ENCODE measurements around the gene DNAJB14. TPM values are rescaled to one million over a fixed set of nuclear protein-coding genes. Genes with fewer than 3 reads are reported as not detected.

DNAJB14 gene
- total and polyA plus RNA-seq, 2 of the 13 experiments (the other 11 are each of a cell fraction or from before 2014, with no cell fraction given) = 9.1 to 38.1 TPM

DNA sequence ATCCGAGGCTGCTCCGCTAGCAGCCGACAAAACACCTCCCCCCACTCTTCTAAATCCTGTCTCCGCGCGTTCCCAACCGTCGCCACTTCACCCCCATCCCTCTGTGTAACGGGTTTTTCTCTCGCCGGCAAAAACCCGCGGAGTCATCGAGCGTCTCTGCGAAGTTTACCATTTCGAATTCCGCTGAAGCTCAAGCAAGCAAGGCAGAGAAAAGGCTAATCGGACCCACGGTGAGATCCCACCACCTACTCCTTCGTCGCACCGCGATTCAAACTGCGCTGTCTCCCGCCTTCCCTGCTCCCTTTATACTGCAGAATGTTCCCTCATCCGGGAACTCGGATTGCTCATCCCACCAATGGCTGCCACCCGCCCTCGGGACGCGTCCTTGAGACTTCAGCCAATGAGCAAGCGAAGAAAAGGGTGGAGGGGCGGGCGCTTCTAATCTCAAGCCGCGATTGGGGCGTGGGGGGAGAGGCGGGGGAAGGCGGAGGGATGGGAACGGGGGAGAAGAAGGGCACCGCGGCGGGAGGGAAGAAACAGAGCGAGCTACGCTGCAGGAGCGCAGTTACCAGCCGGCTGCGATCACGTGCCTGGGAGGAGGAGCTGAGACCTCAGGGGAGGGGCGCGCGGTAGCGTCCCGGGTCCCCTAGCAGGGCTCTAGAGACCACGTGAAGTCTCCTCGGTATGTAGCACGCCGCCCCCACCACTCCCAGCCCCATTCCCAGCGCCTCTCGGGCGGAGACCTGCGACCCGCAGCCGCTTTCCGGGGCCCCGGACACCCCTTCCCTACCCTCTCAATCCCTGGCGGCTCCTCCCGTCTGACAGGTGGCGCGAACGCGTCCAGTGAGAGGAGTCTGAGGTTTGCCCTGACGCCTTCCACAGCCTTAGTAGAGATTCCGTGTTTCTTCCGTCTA lies 3.8 kb upstream of the DNAJB14 start, which contains the start of gene H2AZ1 (continued):
- TF ChIP-seq, protein P1, sequence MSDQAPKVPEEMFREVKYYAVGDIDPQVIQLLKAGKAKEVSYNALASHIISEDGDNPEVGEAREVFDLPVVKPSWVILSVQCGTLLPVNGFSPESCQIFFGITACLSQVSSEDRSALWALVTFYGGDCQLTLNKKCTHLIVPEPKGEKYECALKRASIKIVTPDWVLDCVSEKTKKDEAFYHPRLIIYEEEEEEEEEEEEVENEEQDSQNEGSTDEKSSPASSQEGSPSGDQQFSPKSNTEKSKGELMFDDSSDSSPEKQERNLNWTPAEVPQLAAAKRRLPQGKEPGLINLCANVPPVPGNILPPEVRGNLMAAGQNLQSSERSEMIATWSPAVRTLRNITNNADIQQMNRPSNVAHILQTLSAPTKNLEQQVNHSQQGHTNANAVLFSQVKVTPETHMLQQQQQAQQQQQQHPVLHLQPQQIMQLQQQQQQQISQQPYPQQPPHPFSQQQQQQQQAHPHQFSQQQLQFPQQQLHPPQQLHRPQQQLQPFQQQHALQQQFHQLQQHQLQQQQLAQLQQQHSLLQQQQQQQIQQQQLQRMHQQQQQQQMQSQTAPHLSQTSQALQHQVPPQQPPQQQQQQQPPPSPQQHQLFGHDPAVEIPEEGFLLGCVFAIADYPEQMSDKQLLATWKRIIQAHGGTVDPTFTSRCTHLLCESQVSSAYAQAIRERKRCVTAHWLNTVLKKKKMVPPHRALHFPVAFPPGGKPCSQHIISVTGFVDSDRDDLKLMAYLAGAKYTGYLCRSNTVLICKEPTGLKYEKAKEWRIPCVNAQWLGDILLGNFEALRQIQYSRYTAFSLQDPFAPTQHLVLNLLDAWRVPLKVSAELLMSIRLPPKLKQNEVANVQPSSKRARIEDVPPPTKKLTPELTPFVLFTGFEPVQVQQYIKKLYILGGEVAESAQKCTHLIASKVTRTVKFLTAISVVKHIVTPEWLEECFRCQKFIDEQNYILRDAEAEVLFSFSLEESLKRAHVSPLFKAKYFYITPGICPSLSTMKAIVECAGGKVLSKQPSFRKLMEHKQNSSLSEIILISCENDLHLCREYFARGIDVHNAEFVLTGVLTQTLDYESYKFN (CRISPR knock-in tag; conservative IDR thresholded peaks at IDR 0.05) = peak; percentile 11; the same call in 1 of the 2 replicates
- TF ChIP-seq, protein P2, sequence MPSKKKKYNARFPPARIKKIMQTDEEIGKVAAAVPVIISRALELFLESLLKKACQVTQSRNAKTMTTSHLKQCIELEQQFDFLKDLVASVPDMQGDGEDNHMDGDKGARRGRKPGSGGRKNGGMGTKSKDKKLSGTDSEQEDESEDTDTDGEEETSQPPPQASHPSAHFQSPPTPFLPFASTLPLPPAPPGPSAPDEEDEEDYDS (CRISPR knock-in tag; IDR thresholded peaks at IDR 0.05) = peak; percentile 97
- TF ChIP-seq SRY (CRISPR knock-in tag; IDR thresholded peaks at IDR 0.05) (peak; percentile 61; the same call in 1 of the 2 replicates), IRF2 (CRISPR knock-in tag; IDR thresholded peaks at IDR 0.05) (peak; percentile 64; the same call in 1 of the 2 replicates), DNMT1 (CRISPR knock-in tag; IDR thresholded peaks at IDR 0.05) (no peak), FOXK1 (CRISPR knock-in tag; IDR thresholded peaks at IDR 0.05; ENCODE audit: borderline replicate concordance, low read depth) (peak; percentile 50; the same call in 1 of the 2 replicates), ZNF256 (CRISPR knock-in tag; conservative IDR thresholded peaks at IDR 0.05) (0 out of 2 replicates have a peak, but pooled peaks have one; percentile 23), HOXA5 (CRISPR knock-in tag; IDR thresholded peaks at IDR 0.05) (no peak), TP53 (CRISPR knock-in tag; conservative IDR thresholded peaks at IDR 0.05) (no peak), ZNF713 (CRISPR knock-in tag; IDR thresholded peaks at IDR 0.05) (no peak), NR2F2 (IDR thresholded peaks at IDR 0.05; ENCODE audit: borderline replicate concordance, low read depth) (peak; percentile 32; the same call in 1 of the 2 replicates)
- TF ChIP-seq, protein P3, sequence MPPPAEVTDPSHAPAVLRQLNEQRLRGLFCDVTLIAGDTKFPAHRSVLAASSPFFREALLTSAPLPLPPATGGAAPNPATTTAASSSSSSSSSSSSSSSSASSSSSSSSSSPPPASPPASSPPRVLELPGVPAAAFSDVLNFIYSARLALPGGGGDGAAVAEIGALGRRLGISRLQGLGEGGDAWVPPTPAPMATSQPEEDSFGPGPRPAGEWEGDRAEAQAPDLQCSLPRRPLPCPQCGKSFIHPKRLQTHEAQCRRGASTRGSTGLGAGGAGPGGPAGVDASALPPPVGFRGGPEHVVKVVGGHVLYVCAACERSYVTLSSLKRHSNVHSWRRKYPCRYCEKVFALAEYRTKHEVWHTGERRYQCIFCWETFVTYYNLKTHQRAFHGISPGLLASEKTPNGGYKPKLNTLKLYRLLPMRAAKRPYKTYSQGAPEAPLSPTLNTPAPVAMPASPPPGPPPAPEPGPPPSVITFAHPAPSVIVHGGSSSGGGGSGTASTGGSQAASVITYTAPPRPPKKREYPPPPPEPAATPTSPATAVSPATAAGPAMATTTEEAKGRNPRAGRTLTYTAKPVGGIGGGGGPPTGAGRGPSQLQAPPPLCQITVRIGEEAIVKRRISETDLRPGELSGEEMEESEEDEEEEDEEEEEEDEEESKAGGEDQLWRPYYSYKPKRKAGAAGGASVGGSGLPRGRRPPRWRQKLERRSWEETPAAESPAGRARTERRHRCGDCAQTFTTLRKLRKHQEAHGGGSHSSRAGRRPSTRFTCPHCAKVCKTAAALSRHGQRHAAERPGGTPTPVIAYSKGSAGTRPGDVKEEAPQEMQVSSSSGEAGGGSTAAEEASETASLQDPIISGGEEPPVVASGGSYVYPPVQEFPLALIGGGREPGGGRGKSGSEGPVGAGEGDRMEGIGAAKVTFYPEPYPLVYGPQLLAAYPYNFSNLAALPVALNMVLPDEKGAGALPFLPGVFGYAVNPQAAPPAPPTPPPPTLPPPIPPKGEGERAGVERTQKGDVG (CRISPR knock-in tag; IDR thresholded peaks at IDR 0.05; ENCODE audit: borderline replicate concordance) = no peak
- TF ChIP-seq, protein P4, sequence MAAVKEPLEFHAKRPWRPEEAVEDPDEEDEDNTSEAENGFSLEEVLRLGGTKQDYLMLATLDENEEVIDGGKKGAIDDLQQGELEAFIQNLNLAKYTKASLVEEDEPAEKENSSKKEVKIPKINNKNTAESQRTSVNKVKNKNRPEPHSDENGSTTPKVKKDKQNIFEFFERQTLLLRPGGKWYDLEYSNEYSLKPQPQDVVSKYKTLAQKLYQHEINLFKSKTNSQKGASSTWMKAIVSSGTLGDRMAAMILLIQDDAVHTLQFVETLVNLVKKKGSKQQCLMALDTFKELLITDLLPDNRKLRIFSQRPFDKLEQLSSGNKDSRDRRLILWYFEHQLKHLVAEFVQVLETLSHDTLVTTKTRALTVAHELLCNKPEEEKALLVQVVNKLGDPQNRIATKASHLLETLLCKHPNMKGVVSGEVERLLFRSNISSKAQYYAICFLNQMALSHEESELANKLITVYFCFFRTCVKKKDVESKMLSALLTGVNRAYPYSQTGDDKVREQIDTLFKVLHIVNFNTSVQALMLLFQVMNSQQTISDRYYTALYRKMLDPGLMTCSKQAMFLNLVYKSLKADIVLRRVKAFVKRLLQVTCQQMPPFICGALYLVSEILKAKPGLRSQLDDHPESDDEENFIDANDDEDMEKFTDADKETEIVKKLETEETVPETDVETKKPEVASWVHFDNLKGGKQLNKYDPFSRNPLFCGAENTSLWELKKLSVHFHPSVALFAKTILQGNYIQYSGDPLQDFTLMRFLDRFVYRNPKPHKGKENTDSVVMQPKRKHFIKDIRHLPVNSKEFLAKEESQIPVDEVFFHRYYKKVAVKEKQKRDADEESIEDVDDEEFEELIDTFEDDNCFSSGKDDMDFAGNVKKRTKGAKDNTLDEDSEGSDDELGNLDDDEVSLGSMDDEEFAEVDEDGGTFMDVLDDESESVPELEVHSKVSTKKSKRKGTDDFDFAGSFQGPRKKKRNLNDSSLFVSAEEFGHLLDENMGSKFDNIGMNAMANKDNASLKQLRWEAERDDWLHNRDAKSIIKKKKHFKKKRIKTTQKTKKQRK (IDR thresholded peaks at IDR 0.05; ENCODE audit: low read length) = no peak
- TF ChIP-seq, protein P5, sequence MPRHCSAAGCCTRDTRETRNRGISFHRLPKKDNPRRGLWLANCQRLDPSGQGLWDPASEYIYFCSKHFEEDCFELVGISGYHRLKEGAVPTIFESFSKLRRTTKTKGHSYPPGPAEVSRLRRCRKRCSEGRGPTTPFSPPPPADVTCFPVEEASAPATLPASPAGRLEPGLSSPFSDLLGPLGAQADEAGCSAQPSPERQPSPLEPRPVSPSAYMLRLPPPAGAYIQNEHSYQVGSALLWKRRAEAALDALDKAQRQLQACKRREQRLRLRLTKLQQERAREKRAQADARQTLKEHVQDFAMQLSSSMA (CRISPR knock-in tag; IDR thresholded peaks at IDR 0.05) = no peak

Data from HepG2 (cell line).